Upper lobe of left lung (tissue), 6 donors: ENCODE measurements around the gene IL21R. TPM values are rescaled to one million over a fixed set of nuclear protein-coding genes. Genes with fewer than 3 reads are reported as not detected.
"Not testable (repeated sequence)": the region's sequence is repeated elsewhere in the genome, so short reads cannot be mapped to it uniquely, and the experiment has no call there.

Experiments used
- ATAC-seq, 2 donors: fragments of 200-7000 bp; cut with Tn5 transposase; one replicate each; pipeline ENCODE4 v1.9.1; 2022; ENCODE audit warnings: mild to moderate bottlenecking in 2 of 2, moderate library complexity in 2 of 2; ENCODE audit not compliant: low FRiP score in 2 of 2
- DNase-seq, 2 donors: peaks; one replicate each; pipeline ENCODE4 v3.0.0-alpha.2; 2019 to 2020
- H3K27ac ChIP-seq, 4 donors: fragments of 200-600 bp; sonication (generic); one replicate each; pipeline ENCODE4 v1.5.1; 2016 to 2019
- H3K27me3 ChIP-seq, 4 donors: fragments of 200-600 bp; sonication (generic); one replicate each; pipeline ENCODE4 v1.5.1; 2017 to 2019
- H3K36me3 ChIP-seq, 4 donors: fragments of 200-600 bp; sonication (generic); one replicate each; pipeline ENCODE4 v1.5.1; 2016 to 2019
- H3K4me1 ChIP-seq, 4 donors: fragments of 200-600 bp; sonication (generic); one replicate each; pipeline ENCODE4 v1.5.1; 2018 to 2019
- H3K4me3 ChIP-seq, 4 donors: fragments of 200-600 bp; sonication (generic); one replicate each; pipeline ENCODE4 v1.5.1; 2017 to 2019; ENCODE audit warnings: mild to moderate bottlenecking in 2 of 4, moderate library complexity in 1 of 4
- H3K9me3 ChIP-seq, 4 donors: fragments of 200-600 bp; sonication (generic); one replicate each; pipeline ENCODE4 v1.5.1; 2018 to 2019
- EP300 ChIP-seq, 4 donors: sonication (generic); formaldehyde crosslinking; IDR thresholded peaks; one replicate each; pipeline ENCODE4 v1.5.1; 2017; ENCODE audit warnings: antibody characterized with exemption in 4 of 4, control low read depth in 2 of 4
- POLR2A ChIP-seq, 4 donors: fragments of 450-650 bp; IDR thresholded peaks; one replicate each; pipeline ENCODE4 v1.5.1; 2016 to 2017; ENCODE audit warnings: antibody characterized with exemption in 4 of 4, mild to moderate bottlenecking in 2 of 4
- POLR2AphosphoS5 ChIP-seq, 2 donors: sonication (generic); formaldehyde crosslinking; IDR thresholded peaks; one replicate each; pipeline ENCODE4 v1.5.1; 2017; ENCODE audit warnings: antibody characterized with exemption in 2 of 2
- WGBS, 2 donors: methylation state at CpG; one replicate each; pipeline ENCODE4 v1.1.5; 2017 to 2018; 5-methylcytosine and 5-hydroxymethylcytosine counted together
- total RNA-seq, 6 donors: library from RNA; depleted of rRNA in 4 of 6; stranded (reverse); fragments of >200 nt in 4 of 6; gene quantifications; one replicate each; pipeline versions ENCODE4 v1.1.0 to v1.2.1, GENCODE V29; 2016 to 2021
- TF ChIP-seq, protein P1 (sequence below), 6 experiments: fragments of 450-650 bp in 4 of 6; fragments of 200-600 bp in 2 of 6; sonication (generic) in 2 of 6; IDR thresholded peaks; one replicate each; pipeline ENCODE4 v1.5.1; 2016 to 2019; ENCODE audit warnings: antibody characterized with exemption in 6 of 6
- donor health status: DM: no; HTN: no; CAD: no; lungs with moderate emphysema.
- donor health status: DM: no; HTN: yes; CAD: no; lungs with severe emphysema.

The IL21R gene
- total RNA-seq, 6 donors from 2014 or later, result 2.0 to 10.1 (median 3.6) TPM

DNA sequence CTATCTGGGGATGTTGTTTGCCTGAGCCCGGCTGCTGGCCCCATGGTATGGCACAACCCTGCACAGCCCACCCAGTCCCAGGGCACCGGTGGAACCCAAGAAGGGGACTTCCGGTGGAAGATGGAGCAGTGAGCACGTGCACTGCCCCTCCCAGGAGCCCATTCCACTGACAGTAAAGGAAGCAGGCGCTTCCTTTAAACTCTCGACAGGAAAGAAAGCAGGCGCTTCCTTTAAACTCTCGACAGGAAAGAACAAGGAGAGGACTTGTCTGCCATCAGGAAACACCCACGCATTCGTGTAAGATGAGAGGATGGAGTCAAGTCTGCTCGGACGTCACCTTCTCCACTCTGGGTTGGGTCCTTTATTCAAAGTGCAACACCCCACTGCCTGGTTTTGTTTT, 53.7 kb downstream of the IL21R start:
- Histone ChIP-seq H3K9me3 (no peaks in the 10 kb centered on the region), H3K4me3 (no peak overlapping the region), H3K36me3 (peaks cover under 1 to 20% (median 6%) of the 10 kb centered on the region in 4 donors), H3K4me1 (peaks cover 0 to 22% (median 17%) of the 10 kb centered on the region in 4 donors), H3K27me3 (no peaks in the 10 kb centered on the region), H3K27ac (peak overlapping the region; percentile 21 to 80 (median 68))
- peak in 1 of 2 donors; percentile 31 for ATAC-seq
- no peak for DNase-seq
- WGBS, 2 donors, result 16 to 26% methylated on average over 11 to 12 of the region's 12 CpGs
- TF ChIP-seq POLR2AphosphoS5 (IDR thresholded peaks at IDR 0.05), result peak; percentile 63 to 77
- TF ChIP-seq, protein P1, sequence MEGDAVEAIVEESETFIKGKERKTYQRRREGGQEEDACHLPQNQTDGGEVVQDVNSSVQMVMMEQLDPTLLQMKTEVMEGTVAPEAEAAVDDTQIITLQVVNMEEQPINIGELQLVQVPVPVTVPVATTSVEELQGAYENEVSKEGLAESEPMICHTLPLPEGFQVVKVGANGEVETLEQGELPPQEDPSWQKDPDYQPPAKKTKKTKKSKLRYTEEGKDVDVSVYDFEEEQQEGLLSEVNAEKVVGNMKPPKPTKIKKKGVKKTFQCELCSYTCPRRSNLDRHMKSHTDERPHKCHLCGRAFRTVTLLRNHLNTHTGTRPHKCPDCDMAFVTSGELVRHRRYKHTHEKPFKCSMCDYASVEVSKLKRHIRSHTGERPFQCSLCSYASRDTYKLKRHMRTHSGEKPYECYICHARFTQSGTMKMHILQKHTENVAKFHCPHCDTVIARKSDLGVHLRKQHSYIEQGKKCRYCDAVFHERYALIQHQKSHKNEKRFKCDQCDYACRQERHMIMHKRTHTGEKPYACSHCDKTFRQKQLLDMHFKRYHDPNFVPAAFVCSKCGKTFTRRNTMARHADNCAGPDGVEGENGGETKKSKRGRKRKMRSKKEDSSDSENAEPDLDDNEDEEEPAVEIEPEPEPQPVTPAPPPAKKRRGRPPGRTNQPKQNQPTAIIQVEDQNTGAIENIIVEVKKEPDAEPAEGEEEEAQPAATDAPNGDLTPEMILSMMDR (IDR thresholded peaks at IDR 0.05), result no peak
- peak in 3 of 4 donors; percentile 66 to 89 (median 87) for TF ChIP-seq EP300 (IDR thresholded peaks at IDR 0.05)
- no peak for TF ChIP-seq POLR2A (IDR thresholded peaks at IDR 0.05)

DNA sequence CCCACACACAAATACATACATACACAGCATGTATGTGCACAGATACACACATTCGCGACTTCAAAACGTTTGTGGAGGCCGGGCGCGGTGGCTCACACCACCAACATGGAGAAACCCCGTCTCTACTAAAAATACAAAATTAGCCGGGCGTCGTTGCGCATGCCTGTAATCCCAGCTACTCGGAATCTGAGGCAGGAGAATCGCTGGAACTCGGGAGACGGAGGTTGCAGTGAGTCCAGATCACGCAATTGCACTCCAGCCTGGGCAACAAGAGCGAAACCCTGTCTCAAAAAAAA, 55.6 kb downstream of the IL21R start:
- WGBS, 2 donors, result 88 to 93% methylated on average over 17 of the region's 17 CpGs
- ATAC-seq, H3K27ac ChIP-seq, H3K4me3 ChIP-seq, DNase-seq, H3K27me3 ChIP-seq, H3K9me3 ChIP-seq: not testable (repeated sequence)
- peaks cover 0 to 25% (median 15%) of the 10 kb centered on the region in 4 donors for H3K4me1 ChIP-seq
- peaks cover 7 to 38% (median 24%) of the 10 kb centered on the region in 4 donors for H3K36me3 ChIP-seq

DNA sequence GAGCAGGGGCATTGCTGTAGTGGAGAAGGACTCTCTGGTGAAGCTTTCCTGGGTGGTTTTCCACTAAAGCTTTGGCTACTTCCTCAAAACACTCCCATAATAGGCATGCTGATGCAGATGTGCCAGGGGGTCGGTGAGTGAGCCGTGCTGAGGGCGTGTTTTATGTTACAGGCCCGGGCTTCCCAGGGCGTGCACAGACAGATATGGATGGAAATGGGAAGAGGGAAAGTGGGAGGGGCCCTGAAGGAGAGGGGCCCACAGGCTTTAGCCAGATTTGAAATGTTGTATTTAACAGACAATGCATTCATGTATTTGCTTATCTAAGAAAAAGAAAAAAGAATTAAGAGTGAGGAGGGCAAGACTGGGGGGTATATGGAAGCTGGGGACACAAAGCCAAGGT, 56.3 kb downstream of the IL21R start:
- peaks cover 0 to 25% (median 15%) of the 10 kb centered on the region in 4 donors for H3K4me1 ChIP-seq
- ATAC-seq, result no peak
- TF ChIP-seq, protein P1 (IDR thresholded peaks at IDR 0.05), result no peak
- no peak for TF ChIP-seq POLR2A (IDR thresholded peaks at IDR 0.05)
- no peak for TF ChIP-seq POLR2AphosphoS5 (IDR thresholded peaks at IDR 0.05)
- TF ChIP-seq EP300 (IDR thresholded peaks at IDR 0.05), result no peak
- H3K36me3 ChIP-seq, result peaks cover 7 to 45% (median 27%) of the 10 kb centered on the region in 4 donors
- no peak overlapping the region for H3K4me3 ChIP-seq
- DNase-seq, result no peak
- no peak overlapping the region for H3K27ac ChIP-seq
- H3K27me3 ChIP-seq, result no peaks in the 10 kb centered on the region
- no peaks in the 10 kb centered on the region for H3K9me3 ChIP-seq
- WGBS, 2 donors, result 65 to 70% methylated on average over 5 of the region's 5 CpGs

DNA sequence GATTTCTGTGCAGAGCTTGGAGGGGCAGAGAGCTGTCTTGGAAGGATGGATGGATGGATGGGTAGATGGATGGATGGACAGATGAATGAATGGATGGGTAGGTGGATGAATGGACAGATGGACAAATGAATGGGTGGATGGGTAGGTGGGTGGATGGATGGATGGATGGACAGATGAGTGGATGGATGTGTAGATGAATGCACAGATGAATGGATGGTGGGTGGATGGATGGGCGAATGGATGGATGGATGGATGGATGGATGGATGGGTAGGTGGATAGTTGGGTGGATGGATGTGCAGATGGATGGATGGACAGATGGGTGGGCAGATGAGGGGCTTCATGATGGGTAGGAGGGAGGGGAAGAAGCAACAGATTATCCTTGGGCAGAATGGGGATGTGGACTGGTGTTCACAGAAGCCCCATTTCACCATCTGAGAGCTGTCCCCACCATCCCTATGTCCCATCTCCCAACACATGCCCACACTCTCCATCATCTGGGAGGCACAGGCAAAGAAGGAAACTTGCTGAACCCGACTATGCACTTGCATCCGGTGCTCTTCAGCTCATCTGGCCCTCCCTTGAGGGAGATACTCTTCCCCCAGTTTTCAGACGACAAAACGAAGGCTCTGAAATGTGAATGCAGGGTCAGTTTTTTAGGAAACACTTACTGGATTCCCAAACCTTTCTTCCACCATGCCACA, 57.2 kb downstream of the IL21R start:
- Histone ChIP-seq H3K27me3 (no peaks in the 10 kb centered on the region), H3K27ac (no peak overlapping the region), H3K9me3 (no peaks in the 10 kb centered on the region), H3K4me3 (no peak overlapping the region), H3K36me3 (peaks cover 7 to 54% (median 35%) of the 10 kb centered on the region in 4 donors), H3K4me1 (peaks cover 0 to 25% (median 15%) of the 10 kb centered on the region in 4 donors)
- no peak for ATAC-seq
- DNase-seq, result no peak
- 89 to 91% methylated on average over 5 of the region's 5 CpGs for WGBS, 2 donors
- TF ChIP-seq POLR2AphosphoS5 (IDR thresholded peaks at IDR 0.05) (no peak), EP300 (IDR thresholded peaks at IDR 0.05) (no peak)
- TF ChIP-seq, protein P1 (IDR thresholded peaks at IDR 0.05), result no peak

DNA sequence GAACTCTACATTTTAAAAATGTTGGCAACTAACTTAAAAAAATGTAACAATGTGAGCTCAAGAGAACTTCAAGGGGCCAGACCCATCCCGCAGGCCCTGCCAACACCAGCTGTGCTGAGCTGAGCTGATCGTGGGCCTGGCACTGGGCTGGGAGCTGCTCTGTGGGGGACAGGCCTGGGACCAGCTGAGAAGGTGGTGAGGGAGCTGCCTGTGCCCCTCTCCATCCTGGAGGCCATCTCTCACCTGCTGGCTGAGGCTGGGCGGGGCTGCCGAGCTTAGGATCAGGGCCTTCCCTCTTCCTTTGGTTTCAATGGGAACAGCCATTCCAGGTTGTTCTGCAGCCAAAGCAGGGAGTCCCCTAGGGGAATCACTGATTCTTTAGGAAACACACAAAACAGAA, 58.2 kb downstream of the IL21R start:
- ATAC-seq (no peak), DNase-seq (no peak)
- Histone ChIP-seq H3K36me3 (peaks cover 13 to 65% (median 46%) of the 10 kb centered on the region in 4 donors), H3K4me3 (no peak overlapping the region), H3K9me3 (no peaks in the 10 kb centered on the region), H3K27ac (no peak overlapping the region), H3K4me1 (peaks cover 0 to 24% (median 14%) of the 10 kb centered on the region in 4 donors), H3K27me3 (no peaks in the 10 kb centered on the region)
- 80 to 92% methylated on average over 4 of the region's 4 CpGs for WGBS, 2 donors
- no peak for TF ChIP-seq POLR2A (IDR thresholded peaks at IDR 0.05)
